ENCODE measurements around the gene CPSF7.

The CPSF7 gene

DNA sequence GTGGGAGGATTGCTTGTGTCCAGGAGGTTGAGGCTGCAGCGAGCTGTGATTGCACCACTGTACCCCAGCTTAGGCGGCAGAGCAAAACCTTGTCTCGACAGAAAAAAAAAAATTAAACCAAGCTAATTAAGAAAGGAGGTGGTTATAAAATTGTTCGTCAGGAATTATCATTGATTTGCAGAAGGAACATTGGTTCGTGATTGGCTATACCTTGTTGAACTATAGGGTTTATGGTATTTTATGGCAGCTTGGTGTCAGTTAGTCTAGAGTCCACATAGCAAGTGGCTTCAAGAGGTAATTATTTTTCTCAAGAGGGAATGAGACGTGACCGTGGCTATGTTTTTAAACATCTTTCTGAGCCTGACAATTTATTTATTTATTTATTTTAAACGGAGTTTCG is 48.9 kb downstream of the CPSF7 start:
- Histone ChIP-seq H3K79me2 (ENCODE audit: insufficient read depth, low read length) (no peaks in the 10 kb centered on the region), H3K9me2 (replicated peaks; ENCODE audit: insufficient read depth, low read length) (no peaks in the 10 kb centered on the region), H3F3A (ENCODE audit: insufficient read depth) (0 out of 2 replicates have a peak, but pooled peaks cover 7% of the 10 kb centered on the region), H3K27ac (ENCODE audit: low read depth, low read length) (no peak overlapping the region), H2AFZ (ENCODE audit: low read depth, low read length, severe bottlenecking) (no peak overlapping the region), H4K20me1 (ENCODE audit: low read depth, low read length) (no peaks in the 10 kb centered on the region), H3K9ac (ENCODE audit: low read length) (no peak overlapping the region), H3K4me2 (ENCODE audit: low read depth, low read length, poor library complexity, severe bottlenecking) (no peak overlapping the region), H3K4me3 (ENCODE audit: insufficient read depth, low read length, poor library complexity, severe bottlenecking) (no peak overlapping the region), H3K27me3 (ENCODE audit: low read length) (no peaks in the 10 kb centered on the region), H3K9me3 (ENCODE audit: insufficient read depth, low read length) (no peaks in the 10 kb centered on the region), H3K36me3 (ENCODE audit: low read length) (no peaks in the 10 kb centered on the region)
- TF ChIP-seq EZH2phosphoT487 (conservative IDR thresholded peaks at IDR 0.05; ENCODE audit: low read length), result no peak
- TF ChIP-seq, protein P1, sequence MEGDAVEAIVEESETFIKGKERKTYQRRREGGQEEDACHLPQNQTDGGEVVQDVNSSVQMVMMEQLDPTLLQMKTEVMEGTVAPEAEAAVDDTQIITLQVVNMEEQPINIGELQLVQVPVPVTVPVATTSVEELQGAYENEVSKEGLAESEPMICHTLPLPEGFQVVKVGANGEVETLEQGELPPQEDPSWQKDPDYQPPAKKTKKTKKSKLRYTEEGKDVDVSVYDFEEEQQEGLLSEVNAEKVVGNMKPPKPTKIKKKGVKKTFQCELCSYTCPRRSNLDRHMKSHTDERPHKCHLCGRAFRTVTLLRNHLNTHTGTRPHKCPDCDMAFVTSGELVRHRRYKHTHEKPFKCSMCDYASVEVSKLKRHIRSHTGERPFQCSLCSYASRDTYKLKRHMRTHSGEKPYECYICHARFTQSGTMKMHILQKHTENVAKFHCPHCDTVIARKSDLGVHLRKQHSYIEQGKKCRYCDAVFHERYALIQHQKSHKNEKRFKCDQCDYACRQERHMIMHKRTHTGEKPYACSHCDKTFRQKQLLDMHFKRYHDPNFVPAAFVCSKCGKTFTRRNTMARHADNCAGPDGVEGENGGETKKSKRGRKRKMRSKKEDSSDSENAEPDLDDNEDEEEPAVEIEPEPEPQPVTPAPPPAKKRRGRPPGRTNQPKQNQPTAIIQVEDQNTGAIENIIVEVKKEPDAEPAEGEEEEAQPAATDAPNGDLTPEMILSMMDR (IDR thresholded peaks at IDR 0.05; ENCODE audit: insufficient read depth, low read length, poor library complexity, severe bottlenecking), result no peak

DNA sequence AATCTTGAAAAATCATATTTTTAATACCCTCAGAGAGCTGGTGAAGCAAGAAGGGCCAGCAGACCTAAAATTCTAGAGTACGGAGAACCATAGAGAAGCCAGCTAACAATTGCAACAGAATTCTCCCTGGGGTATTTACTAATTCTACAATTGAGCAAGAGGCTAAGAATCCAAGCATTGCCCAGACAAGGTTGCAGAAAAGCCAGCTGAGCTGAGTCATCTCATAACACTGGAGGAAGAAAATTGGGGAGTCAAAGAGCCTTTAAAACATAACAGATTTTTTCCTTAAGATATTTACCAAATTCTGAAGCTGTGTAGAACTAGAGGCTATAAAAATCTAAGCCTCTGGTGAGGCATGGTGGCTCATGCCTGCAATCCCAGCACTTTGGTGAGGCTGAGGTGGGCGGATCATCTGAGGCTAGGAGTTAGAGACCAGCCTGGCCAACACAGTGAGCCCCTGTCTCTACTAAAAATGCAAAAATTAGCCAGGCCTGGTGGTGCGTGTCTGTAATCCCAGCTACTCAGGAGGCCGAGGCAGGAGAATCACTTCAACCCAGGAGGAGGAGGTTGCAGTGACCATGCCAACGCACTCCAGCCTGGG is 51.0 kb downstream of the CPSF7 start:
- Histone ChIP-seq H4K20me1 (ENCODE audit: low read depth, low read length) (no peaks in the 10 kb centered on the region), H2AFZ (ENCODE audit: low read depth, low read length, severe bottlenecking) (no peak overlapping the region), H3K4me3 (ENCODE audit: insufficient read depth, low read length, poor library complexity, severe bottlenecking) (no peak overlapping the region), H3K36me3 (ENCODE audit: low read length) (peaks cover 12% of the 10 kb centered on the region), H3K27me3 (ENCODE audit: low read length) (no peaks in the 10 kb centered on the region), H3K9me2 (replicated peaks; ENCODE audit: insufficient read depth, low read length) (no peaks in the 10 kb centered on the region), H3K9me3 (ENCODE audit: insufficient read depth, low read length) (0 out of 2 replicates have a peak, but pooled peaks cover 7% of the 10 kb centered on the region), H3K79me2 (ENCODE audit: insufficient read depth, low read length) (no peaks in the 10 kb centered on the region), H3K9ac (ENCODE audit: low read length) (no peak overlapping the region), H3K4me2 (ENCODE audit: low read depth, low read length, poor library complexity, severe bottlenecking) (no peak overlapping the region), H3F3A (ENCODE audit: insufficient read depth) (0 out of 2 replicates have a peak, but pooled peaks cover 7% of the 10 kb centered on the region), H3K27ac (ENCODE audit: low read depth, low read length) (no peak overlapping the region)
- TF ChIP-seq EZH2phosphoT487 (conservative IDR thresholded peaks at IDR 0.05; ENCODE audit: low read length), result no peak
- TF ChIP-seq, protein P1 (IDR thresholded peaks at IDR 0.05; ENCODE audit: insufficient read depth, low read length, poor library complexity, severe bottlenecking), result no peak

DNA sequence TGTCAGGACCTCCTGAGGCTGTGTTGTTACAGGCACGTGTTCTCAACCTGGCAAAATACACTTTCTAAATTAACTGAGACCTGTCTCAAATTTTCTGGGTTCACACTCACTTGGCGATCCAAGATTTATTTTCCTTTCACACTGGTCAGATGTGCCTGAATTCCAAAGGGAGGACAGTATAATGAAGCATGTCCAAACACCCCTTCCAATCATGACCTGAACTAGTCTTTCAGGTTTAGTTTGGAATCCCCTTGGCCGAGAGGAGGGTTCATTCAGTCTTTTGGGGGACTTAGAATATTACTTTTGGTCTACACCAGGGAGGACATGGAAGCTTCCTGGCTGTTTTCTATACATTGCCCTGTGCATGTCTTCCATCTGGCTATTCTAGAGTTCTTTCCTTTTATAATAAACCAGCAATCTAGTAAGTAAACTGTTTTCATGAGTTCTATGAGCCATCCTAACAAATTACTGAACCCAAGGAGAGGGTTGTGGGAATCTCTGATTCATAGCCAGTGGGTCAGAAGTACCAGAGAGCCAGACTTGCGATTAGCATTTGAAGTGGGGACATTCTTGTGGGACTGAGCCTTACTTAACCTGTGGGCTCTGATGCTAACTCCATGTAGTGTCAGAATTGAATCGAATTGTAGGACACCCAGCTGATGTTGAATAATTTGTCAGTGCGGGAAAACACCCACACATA is 52.2 kb downstream of the CPSF7 start:
- Histone ChIP-seq H3K4me3 (ENCODE audit: insufficient read depth, low read length, poor library complexity, severe bottlenecking) (no peak overlapping the region), H3K79me2 (ENCODE audit: insufficient read depth, low read length) (no peaks in the 10 kb centered on the region), H3K36me3 (ENCODE audit: low read length) (peaks cover 21% of the 10 kb centered on the region), H3K4me2 (ENCODE audit: low read depth, low read length, poor library complexity, severe bottlenecking) (no peak overlapping the region), H3K27me3 (ENCODE audit: low read length) (no peaks in the 10 kb centered on the region), H3K9me3 (ENCODE audit: insufficient read depth, low read length) (peaks cover 13% of the 10 kb centered on the region; the same call in 1 of the 2 replicates), H2AFZ (ENCODE audit: low read depth, low read length, severe bottlenecking) (no peak overlapping the region), H4K20me1 (ENCODE audit: low read depth, low read length) (no peaks in the 10 kb centered on the region), H3F3A (ENCODE audit: insufficient read depth) (peaks cover 12% of the 10 kb centered on the region; the same call in 1 of the 2 replicates), H3K9me2 (replicated peaks; ENCODE audit: insufficient read depth, low read length) (no peaks in the 10 kb centered on the region), H3K27ac (ENCODE audit: low read depth, low read length) (no peak overlapping the region), H3K9ac (ENCODE audit: low read length) (no peak overlapping the region)
- no peak for TF ChIP-seq EZH2phosphoT487 (conservative IDR thresholded peaks at IDR 0.05; ENCODE audit: low read length)
- TF ChIP-seq, protein P1 (IDR thresholded peaks at IDR 0.05; ENCODE audit: insufficient read depth, low read length, poor library complexity, severe bottlenecking), result no peak
